Smooth muscle cell (in vitro differentiated cells): Measurements from ENCODE around the gene TCERG1L. TPM values are rescaled to one million over a fixed set of nuclear protein-coding genes. Genes with fewer than 3 reads are reported as not detected.

Experiments
- DNase-seq: peaks from one replicate; lab custom pipeline; 2025; ENCODE audit not compliant: unreplicated experiment; lab: John Stamatoyannopoulos, UW
- H2AFZ ChIP-seq: fragments of 200-600 bp; sonication (generic); 2 replicates; pipeline ENCODE4 v1.6.0; 2016; ENCODE audit warnings: antibody characterized with exemption, low read depth, mild to moderate bottlenecking
- H3F3A ChIP-seq: fragments of 200-600 bp; sonication (generic); 2 replicates; pipeline ENCODE4 v1.6.0; 2017; ENCODE audit warnings: antibody characterized with exemption, low read depth
- H3K27ac ChIP-seq: fragments of 200-600 bp; sonication (generic); 2 replicates; pipeline ENCODE4 v1.5.1; 2016; ENCODE audit warnings: low read depth, mild to moderate bottlenecking
- H3K27me3 ChIP-seq: fragments of 200-600 bp; sonication (generic); 2 replicates; pipeline ENCODE4 v1.6.1; 2016; ENCODE audit warnings: low read depth, mild to moderate bottlenecking
- H3K36me3 ChIP-seq: fragments of 200-600 bp; sonication (generic); 2 replicates; pipeline ENCODE4 v1.5.1; 2016; ENCODE audit warnings: low read depth
- H3K4me1 ChIP-seq: fragments of 200-600 bp; sonication (generic); 2 replicates; pipeline ENCODE4 v1.5.1; 2016; ENCODE audit warnings: low read depth
- H3K4me2 ChIP-seq: fragments of 200-600 bp; sonication (generic); 2 replicates; pipeline ENCODE4 v1.6.0; 2016; ENCODE audit warnings: mild to moderate bottlenecking
- H3K4me3 ChIP-seq: fragments of 200-600 bp; sonication (generic); 2 replicates; pipeline ENCODE4 v1.5.1; 2016; ENCODE audit warnings: mild to moderate bottlenecking
- H3K79me2 ChIP-seq: fragments of 200-600 bp; sonication (generic); 2 replicates; pipeline ENCODE4 v1.6.0; 2016; ENCODE audit warnings: low read depth, mild to moderate bottlenecking
- H3K9ac ChIP-seq: fragments of 200-600 bp; sonication (generic); 2 replicates; pipeline ENCODE4 v1.6.0; 2016; ENCODE audit warnings: low read depth
- H3K9me3 ChIP-seq: fragments of 200-600 bp; sonication (generic); replicated peaks from 2 replicates; pipeline ENCODE4 v1.5.1; 2016; ENCODE audit warnings: low read depth
- H4K20me1 ChIP-seq: fragments of 200-600 bp; sonication (generic); 2 replicates; pipeline ENCODE4 v1.6.0; 2016; ENCODE audit warnings: low read depth
- WGBS: methylation state at CpG from one replicate; pipeline ENCODE4 v1.1.7; 2016; ENCODE audit warnings: low lambda C conversion rate; 5-methylcytosine and 5-hydroxymethylcytosine counted together
- polyA plus RNA-seq: library from polyadenylated mRNA; unstranded; fragments of >200 nt; fragmentation: Nextera tagmentation; extraction: Ambion mirVana; gene quantifications from 2 replicates; pipeline ENCODE4 v1.2.1, GENCODE V29; 2016
- total RNA-seq: library from RNA; depleted of rRNA; stranded (reverse); fragments of >200 nt; gene quantifications from 2 replicates; pipeline ENCODE4 v1.2.3, GENCODE V29; 2014
- TF ChIP-seq, protein P1 (sequence below): fragments of 200-600 bp; sonication (generic); IDR thresholded peaks from 2 replicates; pipeline ENCODE4 v1.5.1; 2017; ENCODE audit warnings: borderline replicate concordance, mild to moderate bottlenecking, antibody characterized with exemption; ENCODE audit not compliant: insufficient read depth, poor library complexity, severe bottlenecking

Gene TCERG1L
- total and polyA plus RNA-seq, 2 experiments from 2014 or later = not detected

DNA sequence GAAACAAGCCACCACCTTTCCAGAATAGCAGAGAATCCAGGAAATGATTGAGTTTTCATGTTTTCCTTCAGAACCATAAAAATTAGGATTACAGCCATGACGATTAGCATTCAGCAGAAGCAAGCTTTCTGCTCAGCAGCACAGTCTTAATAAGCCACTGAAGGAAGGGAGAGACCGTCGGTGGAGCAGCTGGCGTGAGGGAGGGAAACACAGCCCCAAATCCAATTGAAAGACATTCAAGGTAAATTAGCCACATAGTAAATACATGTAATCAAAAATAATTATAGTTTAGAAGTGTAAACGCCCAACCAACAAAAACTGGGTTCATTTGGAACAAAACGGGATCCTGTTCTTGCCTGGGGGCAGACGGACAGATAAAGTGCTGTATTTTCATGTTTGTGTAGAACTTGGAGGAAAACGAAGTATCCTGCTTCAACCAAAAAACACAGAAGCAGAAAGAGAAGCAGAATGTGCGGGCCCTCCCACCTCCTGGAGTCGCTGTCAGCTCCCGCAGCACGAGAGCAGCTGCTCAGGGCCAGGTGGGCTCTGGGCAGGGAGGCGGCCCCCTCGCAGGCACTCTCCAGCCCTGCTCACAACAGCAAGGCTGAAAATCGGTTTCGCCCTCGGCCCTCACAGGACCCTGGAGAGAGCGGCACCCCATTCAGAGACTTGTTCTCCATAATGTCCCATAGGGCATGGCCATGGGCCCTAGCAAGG, 84.9 kb downstream of the TCERG1L start:
- Histone ChIP-seq H3K27ac (no peak overlapping the region), H3K4me1 (no peaks in the 10 kb centered on the region), H3F3A (no peaks in the 10 kb centered on the region), H3K4me3 (no peak overlapping the region), H3K9ac (no peak overlapping the region), H4K20me1 (no peaks in the 10 kb centered on the region), H3K4me2 (no peak overlapping the region), H3K79me2 (no peaks in the 10 kb centered on the region), H3K36me3 (no peaks in the 10 kb centered on the region), H3K9me3 (no peaks in the 10 kb centered on the region), H3K27me3 (no peaks in the 10 kb centered on the region), H2AFZ (no peak overlapping the region)
- no peak for DNase-seq
- 88% methylated on average over 18 of the region's 18 CpGs for WGBS
- TF ChIP-seq, protein P1, sequence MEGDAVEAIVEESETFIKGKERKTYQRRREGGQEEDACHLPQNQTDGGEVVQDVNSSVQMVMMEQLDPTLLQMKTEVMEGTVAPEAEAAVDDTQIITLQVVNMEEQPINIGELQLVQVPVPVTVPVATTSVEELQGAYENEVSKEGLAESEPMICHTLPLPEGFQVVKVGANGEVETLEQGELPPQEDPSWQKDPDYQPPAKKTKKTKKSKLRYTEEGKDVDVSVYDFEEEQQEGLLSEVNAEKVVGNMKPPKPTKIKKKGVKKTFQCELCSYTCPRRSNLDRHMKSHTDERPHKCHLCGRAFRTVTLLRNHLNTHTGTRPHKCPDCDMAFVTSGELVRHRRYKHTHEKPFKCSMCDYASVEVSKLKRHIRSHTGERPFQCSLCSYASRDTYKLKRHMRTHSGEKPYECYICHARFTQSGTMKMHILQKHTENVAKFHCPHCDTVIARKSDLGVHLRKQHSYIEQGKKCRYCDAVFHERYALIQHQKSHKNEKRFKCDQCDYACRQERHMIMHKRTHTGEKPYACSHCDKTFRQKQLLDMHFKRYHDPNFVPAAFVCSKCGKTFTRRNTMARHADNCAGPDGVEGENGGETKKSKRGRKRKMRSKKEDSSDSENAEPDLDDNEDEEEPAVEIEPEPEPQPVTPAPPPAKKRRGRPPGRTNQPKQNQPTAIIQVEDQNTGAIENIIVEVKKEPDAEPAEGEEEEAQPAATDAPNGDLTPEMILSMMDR = no peak

DNA sequence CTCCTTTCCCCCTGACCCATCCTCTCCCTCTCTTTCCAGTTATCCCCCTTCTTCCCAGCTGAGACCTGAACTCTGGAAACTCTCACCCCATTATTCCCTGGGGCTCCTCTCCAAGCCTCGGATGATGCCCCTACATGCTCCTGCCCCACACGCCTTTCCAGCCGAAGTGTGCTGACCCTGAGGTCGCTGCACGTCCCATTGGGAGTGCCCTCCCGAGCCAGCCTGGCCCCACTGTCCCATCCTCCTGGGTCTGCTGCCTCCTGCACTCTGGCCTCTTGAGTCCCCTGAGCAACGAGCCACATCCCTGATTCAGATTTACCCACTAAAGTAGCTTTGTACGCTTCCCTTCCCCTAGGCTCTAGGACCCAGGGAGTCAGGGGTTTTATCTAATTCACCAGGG, 87.4 kb downstream of the TCERG1L start:
- Histone ChIP-seq H3F3A (no peaks in the 10 kb centered on the region), H3K4me2 (no peak overlapping the region), H3K4me3 (no peak overlapping the region), H3K36me3 (no peaks in the 10 kb centered on the region), H4K20me1 (no peaks in the 10 kb centered on the region), H3K79me2 (no peaks in the 10 kb centered on the region), H3K27ac (no peak overlapping the region), H3K4me1 (no peaks in the 10 kb centered on the region), H2AFZ (no peak overlapping the region), H3K9ac (no peak overlapping the region), H3K9me3 (no peaks in the 10 kb centered on the region), H3K27me3 (no peaks in the 10 kb centered on the region)
- WGBS = 89% methylated on average over 8 of the region's 8 CpGs
- TF ChIP-seq, protein P1 = no peak
- no peak for DNase-seq

- H3K9ac ChIP-seq = no peak overlapping the region
- H3K79me2 ChIP-seq = no peaks in the 10 kb centered on the region
- TF ChIP-seq, protein P1 = no peak
- H3K4me1 ChIP-seq = no peaks in the 10 kb centered on the region
- H3K27ac ChIP-seq = no peak overlapping the region
- H3K9me3 ChIP-seq = no peaks in the 10 kb centered on the region
- H3K27me3 ChIP-seq = no peaks in the 10 kb centered on the region
- DNase-seq = no peak
- no peak overlapping the region for H2AFZ ChIP-seq
- no peak overlapping the region for H3K4me2 ChIP-seq
- H4K20me1 ChIP-seq = no peaks in the 10 kb centered on the region
- H3K36me3 ChIP-seq = no peaks in the 10 kb centered on the region
- 96% methylated on average over 3 of the region's 4 CpGs for WGBS
- H3K4me3 ChIP-seq = no peak overlapping the region
- H3F3A ChIP-seq = no peaks in the 10 kb centered on the region
Observed at GRCh38 chr10:131223422-131223821, 88.1 kb downstream of the TCERG1L start.

GRCh38 chr10:131222986-131223385, 88.5 kb downstream of the TCERG1L start:
- Histone ChIP-seq H3K27me3 (no peaks in the 10 kb centered on the region), H4K20me1 (no peaks in the 10 kb centered on the region), H3K36me3 (no peaks in the 10 kb centered on the region), H3K9ac (no peak overlapping the region), H3K4me3 (no peak overlapping the region), H3F3A (no peaks in the 10 kb centered on the region), H3K4me2 (no peak overlapping the region), H3K27ac (no peak overlapping the region), H3K79me2 (no peaks in the 10 kb centered on the region), H2AFZ (no peak overlapping the region), H3K9me3 (no peaks in the 10 kb centered on the region), H3K4me1 (no peaks in the 10 kb centered on the region)
- WGBS = 96% methylated on average over 16 of the region's 16 CpGs
- no peak for DNase-seq
- TF ChIP-seq, protein P1 = no peak
